ENCODE data around the gene C11orf71.

DNA sequence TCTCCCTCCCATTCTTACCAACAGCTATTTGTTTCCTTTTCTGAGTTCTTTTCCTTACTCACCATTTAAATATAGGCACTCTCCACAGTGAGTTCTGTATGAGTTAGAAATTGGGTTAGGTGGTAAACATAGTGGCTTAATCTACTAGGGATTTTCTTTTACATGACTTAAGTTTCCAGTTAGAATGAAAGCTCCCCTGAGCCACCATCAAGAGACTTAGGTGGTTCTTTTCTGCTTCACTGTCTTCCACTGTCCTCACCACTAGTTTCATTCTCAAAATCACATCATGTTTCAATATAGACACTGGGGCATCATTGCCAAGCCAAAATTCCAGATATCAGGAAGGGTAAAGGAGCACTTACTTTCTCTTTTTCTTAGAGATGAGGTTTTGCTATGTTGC lies 30.0 kb upstream of the C11orf71 start:
- TF ChIP-seq, protein P1, sequence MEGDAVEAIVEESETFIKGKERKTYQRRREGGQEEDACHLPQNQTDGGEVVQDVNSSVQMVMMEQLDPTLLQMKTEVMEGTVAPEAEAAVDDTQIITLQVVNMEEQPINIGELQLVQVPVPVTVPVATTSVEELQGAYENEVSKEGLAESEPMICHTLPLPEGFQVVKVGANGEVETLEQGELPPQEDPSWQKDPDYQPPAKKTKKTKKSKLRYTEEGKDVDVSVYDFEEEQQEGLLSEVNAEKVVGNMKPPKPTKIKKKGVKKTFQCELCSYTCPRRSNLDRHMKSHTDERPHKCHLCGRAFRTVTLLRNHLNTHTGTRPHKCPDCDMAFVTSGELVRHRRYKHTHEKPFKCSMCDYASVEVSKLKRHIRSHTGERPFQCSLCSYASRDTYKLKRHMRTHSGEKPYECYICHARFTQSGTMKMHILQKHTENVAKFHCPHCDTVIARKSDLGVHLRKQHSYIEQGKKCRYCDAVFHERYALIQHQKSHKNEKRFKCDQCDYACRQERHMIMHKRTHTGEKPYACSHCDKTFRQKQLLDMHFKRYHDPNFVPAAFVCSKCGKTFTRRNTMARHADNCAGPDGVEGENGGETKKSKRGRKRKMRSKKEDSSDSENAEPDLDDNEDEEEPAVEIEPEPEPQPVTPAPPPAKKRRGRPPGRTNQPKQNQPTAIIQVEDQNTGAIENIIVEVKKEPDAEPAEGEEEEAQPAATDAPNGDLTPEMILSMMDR (IDR thresholded peaks at IDR 0.05): no peak
- no peak for TF ChIP-seq POLR2AphosphoS5 (IDR thresholded peaks at IDR 0.05; ENCODE audit: low read depth, low read length)
- TF ChIP-seq TCF7L2 (IDR thresholded peaks at IDR 0.05; ENCODE audit: low read depth, low read length): no peak
- TF ChIP-seq, protein P2, sequence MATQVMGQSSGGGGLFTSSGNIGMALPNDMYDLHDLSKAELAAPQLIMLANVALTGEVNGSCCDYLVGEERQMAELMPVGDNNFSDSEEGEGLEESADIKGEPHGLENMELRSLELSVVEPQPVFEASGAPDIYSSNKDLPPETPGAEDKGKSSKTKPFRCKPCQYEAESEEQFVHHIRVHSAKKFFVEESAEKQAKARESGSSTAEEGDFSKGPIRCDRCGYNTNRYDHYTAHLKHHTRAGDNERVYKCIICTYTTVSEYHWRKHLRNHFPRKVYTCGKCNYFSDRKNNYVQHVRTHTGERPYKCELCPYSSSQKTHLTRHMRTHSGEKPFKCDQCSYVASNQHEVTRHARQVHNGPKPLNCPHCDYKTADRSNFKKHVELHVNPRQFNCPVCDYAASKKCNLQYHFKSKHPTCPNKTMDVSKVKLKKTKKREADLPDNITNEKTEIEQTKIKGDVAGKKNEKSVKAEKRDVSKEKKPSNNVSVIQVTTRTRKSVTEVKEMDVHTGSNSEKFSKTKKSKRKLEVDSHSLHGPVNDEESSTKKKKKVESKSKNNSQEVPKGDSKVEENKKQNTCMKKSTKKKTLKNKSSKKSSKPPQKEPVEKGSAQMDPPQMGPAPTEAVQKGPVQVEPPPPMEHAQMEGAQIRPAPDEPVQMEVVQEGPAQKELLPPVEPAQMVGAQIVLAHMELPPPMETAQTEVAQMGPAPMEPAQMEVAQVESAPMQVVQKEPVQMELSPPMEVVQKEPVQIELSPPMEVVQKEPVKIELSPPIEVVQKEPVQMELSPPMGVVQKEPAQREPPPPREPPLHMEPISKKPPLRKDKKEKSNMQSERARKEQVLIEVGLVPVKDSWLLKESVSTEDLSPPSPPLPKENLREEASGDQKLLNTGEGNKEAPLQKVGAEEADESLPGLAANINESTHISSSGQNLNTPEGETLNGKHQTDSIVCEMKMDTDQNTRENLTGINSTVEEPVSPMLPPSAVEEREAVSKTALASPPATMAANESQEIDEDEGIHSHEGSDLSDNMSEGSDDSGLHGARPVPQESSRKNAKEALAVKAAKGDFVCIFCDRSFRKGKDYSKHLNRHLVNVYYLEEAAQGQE (IDR thresholded peaks at IDR 0.05; ENCODE audit: insufficient read depth in 1 of 2, low read depth in 2 of 2, low read length in 1 of 2): no peak

Measured in Panc1 (cell line).